B cell (primary cell): ENCODE data around the gene ST7L.

Experiments used
- EZH2 ChIP-seq: IDR thresholded peaks from 2 replicates; pipeline ENCODE4 v1.6.1; 2012; ENCODE audit warnings: borderline replicate concordance, low read depth, mild to moderate bottlenecking, moderate library complexity, low read length; ENCODE audit not compliant: insufficient read depth, poor library complexity, severe bottlenecking
- TF ChIP-seq, protein P1 (sequence below): fragments of 200-600 bp; IDR thresholded peaks from one replicate; pipeline ENCODE4 v1.8.0; 2022; ENCODE audit warnings: antibody characterized with exemption, mild to moderate bottlenecking

- TF ChIP-seq, protein P1, sequence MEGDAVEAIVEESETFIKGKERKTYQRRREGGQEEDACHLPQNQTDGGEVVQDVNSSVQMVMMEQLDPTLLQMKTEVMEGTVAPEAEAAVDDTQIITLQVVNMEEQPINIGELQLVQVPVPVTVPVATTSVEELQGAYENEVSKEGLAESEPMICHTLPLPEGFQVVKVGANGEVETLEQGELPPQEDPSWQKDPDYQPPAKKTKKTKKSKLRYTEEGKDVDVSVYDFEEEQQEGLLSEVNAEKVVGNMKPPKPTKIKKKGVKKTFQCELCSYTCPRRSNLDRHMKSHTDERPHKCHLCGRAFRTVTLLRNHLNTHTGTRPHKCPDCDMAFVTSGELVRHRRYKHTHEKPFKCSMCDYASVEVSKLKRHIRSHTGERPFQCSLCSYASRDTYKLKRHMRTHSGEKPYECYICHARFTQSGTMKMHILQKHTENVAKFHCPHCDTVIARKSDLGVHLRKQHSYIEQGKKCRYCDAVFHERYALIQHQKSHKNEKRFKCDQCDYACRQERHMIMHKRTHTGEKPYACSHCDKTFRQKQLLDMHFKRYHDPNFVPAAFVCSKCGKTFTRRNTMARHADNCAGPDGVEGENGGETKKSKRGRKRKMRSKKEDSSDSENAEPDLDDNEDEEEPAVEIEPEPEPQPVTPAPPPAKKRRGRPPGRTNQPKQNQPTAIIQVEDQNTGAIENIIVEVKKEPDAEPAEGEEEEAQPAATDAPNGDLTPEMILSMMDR, result no peak
- no peak for TF ChIP-seq EZH2
Observed at GRCh38 chr1:112564081-112564480, 54.9 kb downstream of the ST7L start.
